NCI-H187 (cell line): ENCODE results near the gene KRTAP5-2.

Experiments
- DNase-seq, 2 experiments: peaks; one replicate each; lab custom pipeline; 2025; lab: John Stamatoyannopoulos, UW

The KRTAP5-2 gene

DNA sequence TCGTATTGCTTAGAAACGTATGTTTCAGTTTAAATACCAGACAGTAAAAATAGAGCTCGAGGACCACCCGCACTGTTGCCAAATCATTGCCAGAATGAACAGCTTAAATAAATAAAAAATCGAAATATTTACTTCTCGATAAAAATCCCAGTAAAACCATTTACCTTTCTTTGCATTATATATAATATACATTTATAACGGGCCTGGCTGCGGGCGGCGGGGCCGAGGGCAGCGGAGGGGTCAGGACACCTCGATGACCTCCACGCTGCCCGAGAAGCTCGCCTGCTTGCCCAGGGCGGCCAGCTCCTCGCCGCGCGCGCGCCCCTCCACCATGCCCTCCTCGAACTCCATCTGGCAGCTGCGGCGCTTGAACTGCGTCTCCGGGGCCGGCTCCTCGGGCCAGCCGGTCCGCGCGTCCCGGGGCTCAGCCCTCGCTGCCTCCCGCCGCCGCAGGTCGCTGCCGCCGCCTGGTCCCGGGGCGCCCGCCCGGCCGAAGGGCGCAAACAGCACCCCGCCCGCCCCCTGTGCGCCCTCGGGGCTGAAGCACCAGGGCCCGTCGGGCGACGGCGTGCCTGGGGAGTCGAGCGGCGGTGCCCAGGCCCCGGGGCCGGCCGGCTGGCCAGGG is 41.7 kb downstream of the KRTAP5-2 start:
- DNase-seq, result no peak

- DNase-seq, result no peak
These were observed 42.4 kb downstream of the KRTAP5-2 start for GRCh38 chr11:1555713-1556153.

GRCh38 chr11:1554981-1555712 is 42.9 kb downstream of the KRTAP5-2 start:
- no peak for DNase-seq

DNA sequence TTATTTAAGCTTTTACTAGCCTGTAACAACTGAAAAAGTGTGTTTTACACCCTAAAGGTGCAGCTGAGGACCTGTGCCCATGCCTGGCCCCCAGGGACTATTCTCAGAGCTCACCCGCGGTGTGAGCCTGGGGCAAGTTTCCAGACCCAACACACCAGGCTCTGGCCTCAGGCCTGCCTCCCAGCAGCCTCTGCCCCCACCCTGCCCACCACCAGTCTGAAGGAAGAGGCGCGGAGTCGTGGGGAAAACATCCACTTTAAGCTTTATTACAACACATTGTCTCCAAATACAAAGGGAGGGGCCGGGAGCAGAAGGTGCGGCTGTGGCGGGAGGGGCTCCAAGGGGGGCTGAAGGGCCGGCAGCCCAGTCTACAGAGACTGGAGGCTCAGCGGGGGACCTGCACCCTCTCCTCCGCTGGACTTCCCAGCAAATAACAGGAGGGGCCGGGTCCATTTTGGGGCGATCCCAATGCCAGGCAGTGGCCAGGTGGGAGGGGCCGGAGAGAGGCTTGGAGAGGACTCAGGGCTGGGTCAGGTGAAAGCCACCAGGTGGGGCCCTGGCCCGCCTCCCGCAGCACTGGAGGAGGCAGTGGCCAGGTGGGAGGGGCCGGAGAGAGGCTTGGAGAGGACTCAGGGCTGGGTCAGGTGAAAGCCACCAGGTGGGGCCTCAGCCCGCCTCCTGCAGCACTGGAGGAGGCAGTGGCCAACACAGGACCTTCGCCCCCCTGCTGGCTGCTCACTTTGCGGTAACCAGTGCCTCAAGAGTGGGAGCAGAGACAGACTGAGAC is 44.1 kb downstream of the KRTAP5-2 start:
- peak; percentile 74 to 77 for DNase-seq

- DNase-seq, result no peak
These were observed 48.5 kb downstream of the KRTAP5-2 start for GRCh38 chr11:1549338-1550330.

DNA sequence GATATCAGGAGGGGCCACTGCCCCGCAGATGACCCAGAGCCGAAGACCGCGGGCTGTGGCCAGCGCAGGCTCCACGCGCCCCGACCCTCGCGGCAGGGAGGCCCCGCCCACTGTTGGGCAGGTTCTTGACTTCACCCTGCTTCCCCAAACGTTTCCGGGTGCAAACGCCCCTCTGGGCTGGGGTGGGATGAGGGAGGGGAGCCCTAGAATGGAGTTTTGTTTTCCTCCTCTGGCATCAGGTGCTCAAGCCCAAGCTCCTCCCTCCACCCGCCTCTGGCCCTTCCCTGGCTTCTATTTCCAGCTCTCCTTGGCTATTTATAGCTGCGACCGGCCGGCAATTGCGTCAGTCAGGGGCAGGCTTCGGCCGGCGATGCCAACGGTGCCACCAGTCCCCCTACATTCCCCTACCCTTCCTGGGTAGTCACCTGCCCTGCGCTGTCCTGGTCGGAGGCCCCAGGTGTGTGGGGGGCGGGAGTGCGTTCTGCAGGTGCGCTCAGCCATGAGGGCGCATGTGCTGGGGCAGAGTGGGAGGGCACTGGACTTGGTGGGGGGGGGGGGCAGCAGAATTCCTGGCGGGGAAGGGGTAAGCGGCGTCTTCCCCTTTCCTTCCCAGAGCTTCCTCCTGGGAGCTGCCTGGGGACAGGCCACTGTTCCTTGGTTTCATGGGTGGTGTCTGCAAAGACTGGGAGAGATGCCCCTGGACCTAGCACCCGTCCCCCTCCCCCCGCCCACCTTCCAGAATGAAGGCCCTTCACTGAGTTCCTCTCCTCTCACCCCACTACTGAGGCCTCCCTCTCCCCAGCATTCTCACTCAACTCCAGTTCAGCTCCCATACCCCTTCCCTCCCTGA is 49.6 kb downstream of the KRTAP5-2 start:
- peak; percentile 48 to 49 for DNase-seq

DNA sequence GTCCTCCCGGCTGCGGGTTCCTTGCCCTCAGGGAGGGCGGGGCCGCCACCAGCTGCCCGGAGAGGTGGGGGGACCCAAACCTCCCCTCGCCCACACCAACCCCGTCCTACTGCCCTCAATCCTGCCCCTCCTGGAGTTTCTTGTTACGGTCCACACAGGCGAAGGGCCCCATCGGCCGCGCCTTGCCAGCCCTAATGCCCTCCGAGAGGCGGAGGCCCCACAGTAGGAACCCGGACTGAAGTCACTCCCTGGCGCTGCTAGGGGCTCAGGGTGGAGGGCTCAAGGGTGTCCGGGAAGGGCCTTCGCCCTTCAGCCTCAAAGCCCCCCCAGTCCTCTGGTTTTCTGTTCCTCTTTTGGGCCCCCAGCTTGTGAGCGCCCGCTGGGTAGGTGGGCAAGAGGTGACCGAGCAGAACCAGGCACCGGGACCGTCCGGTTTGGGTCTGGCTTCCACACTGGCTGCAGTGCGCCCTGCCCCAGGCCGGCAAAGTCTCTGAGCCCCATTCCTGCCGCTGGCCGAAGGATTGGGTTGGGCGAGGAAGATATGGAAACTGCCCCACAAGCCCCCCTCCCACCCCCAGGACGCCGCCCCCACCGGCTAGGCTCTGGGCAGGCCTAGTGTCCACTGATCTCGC is 50.5 kb downstream of the KRTAP5-2 start:
- no peak for DNase-seq
